Epithelial cell of esophagus (primary cell): ENCODE results near the gene NUAK1.

Experiments
- DNase-seq: peaks from one replicate; pipeline ENCODE4 v3.0.0; 2010; ENCODE audit warnings: low read depth
- H3K4me3 ChIP-seq: 2 replicates; pipeline ENCODE4 v1.5.1; 2011; ENCODE audit warnings: mild to moderate bottlenecking, low read length, control low read depth
- TF ChIP-seq, protein P1 (sequence below): IDR thresholded peaks from 2 replicates; pipeline ENCODE4 v1.5.1; 2011; ENCODE audit warnings: low read depth, mild to moderate bottlenecking, low read length, control low read depth, inconsistent platforms; ENCODE audit not compliant: insufficient read depth; ENCODE audit errors: missing control alignments

NUAK1 gene

DNA sequence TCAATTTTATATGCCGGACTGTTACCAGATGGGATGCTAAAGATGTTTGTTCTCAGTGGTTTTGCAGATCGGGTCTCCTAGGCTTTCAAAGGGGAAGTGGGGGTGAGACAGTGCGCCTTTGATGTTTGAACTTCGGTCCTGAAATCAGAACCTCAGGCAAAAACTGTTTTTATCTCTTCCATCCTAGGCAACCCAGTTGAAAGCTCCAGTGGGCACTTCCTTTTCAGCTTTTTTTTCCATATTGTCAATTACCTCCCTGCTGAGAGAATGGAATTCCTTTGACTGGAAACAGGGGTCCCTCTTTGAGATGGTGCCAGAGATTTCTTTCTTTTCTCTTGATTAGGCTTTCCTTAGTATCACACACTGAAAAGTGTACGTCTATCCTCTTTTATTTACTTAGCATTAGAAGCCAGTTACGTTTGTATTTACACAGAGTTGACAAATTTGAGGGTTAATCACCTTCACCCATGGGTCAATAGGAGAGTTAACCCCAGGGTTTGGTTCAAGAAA, 40.0 kb downstream of the NUAK1 start:
- TF ChIP-seq, protein P1, sequence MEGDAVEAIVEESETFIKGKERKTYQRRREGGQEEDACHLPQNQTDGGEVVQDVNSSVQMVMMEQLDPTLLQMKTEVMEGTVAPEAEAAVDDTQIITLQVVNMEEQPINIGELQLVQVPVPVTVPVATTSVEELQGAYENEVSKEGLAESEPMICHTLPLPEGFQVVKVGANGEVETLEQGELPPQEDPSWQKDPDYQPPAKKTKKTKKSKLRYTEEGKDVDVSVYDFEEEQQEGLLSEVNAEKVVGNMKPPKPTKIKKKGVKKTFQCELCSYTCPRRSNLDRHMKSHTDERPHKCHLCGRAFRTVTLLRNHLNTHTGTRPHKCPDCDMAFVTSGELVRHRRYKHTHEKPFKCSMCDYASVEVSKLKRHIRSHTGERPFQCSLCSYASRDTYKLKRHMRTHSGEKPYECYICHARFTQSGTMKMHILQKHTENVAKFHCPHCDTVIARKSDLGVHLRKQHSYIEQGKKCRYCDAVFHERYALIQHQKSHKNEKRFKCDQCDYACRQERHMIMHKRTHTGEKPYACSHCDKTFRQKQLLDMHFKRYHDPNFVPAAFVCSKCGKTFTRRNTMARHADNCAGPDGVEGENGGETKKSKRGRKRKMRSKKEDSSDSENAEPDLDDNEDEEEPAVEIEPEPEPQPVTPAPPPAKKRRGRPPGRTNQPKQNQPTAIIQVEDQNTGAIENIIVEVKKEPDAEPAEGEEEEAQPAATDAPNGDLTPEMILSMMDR: no peak
- no peak for DNase-seq
- H3K4me3 ChIP-seq: no peak overlapping the region

DNA sequence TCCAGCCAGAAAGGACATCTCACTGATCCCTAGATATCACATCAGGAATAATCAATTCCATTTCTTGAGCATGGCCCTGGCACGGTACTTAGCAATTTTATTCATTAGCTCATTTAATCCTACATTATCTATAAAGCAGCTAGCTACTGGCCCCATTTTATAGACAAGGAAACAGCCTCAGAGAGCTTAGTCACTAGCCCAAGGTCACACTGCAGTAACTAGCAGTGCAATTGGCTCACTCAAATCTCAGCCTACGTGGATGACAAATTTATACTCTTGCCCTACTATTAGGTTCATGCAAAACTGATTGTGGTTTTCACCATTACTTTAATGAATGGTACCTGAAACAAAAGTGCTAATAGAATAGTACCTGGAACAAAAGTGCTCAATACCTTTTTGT, 41.7 kb downstream of the NUAK1 start:
- TF ChIP-seq, protein P1: no peak
- peak; percentile 63 for DNase-seq

DNA sequence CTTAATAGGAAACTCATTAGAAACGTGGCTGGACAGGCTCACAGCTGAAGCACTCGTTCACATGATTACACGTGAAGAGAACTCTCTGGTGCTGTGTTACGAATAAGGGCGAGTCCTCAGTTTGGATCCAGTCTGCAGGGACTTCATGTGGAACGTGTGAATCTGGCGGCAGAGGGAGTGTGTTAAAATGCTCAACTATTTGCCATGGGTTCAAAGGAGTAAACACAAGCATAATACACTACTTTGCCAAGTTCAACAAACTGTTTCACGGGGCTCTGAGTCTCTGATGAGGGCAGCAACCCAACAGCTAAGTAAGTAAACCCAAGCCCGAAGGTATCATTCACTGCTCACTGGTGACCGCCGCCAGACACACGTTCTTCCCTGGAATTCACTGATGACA, 42.4 kb downstream of the NUAK1 start:
- TF ChIP-seq, protein P1: no peak
- no peak for DNase-seq
- no peak overlapping the region for H3K4me3 ChIP-seq

More for the DNA sequence above, 41.7 kb downstream of the NUAK1 start:
- no peak overlapping the region for H3K4me3 ChIP-seq

DNA sequence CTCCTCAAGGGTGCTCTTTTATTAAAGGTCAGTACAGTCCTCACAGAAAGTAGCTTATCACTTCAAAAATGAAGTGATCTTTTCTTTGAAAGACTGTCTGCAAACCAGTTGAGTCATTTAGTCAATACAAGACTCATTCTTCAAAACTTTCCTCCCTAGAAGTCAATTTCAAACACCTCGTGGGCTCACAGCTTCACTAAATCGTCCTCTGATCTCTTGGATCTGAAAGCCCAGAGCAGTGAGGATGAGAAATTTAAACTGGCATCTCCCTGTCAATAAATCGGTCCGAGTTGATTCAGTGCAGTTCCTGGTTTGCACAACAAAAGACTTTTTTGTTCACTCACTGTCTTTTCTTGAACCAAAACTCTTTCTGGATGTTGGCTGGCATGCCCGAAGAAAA, 44.5 kb downstream of the NUAK1 start:
- H3K4me3 ChIP-seq: no peak overlapping the region
- DNase-seq: peak; percentile 42
- TF ChIP-seq, protein P1: no peak

DNA sequence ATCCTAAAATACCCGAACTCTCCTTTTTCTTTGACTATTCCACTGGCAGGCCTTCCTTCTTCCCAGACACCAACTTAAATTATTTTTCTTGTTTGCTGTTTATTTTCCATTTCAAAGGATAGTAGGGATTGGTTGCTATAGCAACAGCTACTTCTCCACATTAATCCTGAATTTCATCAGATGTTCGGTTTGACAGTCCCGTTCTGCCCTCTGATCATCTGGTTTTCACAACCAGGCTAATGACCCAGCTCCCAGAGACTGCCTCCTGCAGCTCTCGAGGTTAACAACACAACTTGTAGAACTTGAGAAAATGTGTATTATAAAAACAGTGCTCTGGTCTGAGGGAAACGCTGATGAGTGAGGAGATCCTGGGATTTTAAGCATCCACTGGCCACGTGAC, 45.5 kb downstream of the NUAK1 start:
- no peak overlapping the region for H3K4me3 ChIP-seq
- TF ChIP-seq, protein P1: no peak
- no peak for DNase-seq

DNA sequence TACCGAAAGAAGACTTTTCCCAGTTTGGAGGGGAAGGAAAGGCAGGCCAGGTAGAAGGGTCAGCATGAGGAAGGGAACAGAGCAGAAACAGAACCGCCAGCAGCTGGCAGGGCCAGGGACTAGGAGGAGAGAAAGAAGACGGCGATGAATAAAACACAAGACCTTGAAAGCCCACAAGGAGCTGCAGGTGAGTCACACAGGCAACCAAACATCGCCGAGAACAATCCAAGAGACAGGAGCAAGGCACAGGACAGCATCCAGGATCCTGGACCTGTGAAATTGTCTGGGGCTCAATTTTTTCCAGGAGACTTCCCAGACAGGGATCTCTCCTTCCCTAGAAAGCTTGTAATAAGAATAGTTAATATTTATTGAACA, 47.3 kb downstream of the NUAK1 start:
- no peak for DNase-seq
- TF ChIP-seq, protein P1: no peak
- H3K4me3 ChIP-seq: no peak overlapping the region

DNA sequence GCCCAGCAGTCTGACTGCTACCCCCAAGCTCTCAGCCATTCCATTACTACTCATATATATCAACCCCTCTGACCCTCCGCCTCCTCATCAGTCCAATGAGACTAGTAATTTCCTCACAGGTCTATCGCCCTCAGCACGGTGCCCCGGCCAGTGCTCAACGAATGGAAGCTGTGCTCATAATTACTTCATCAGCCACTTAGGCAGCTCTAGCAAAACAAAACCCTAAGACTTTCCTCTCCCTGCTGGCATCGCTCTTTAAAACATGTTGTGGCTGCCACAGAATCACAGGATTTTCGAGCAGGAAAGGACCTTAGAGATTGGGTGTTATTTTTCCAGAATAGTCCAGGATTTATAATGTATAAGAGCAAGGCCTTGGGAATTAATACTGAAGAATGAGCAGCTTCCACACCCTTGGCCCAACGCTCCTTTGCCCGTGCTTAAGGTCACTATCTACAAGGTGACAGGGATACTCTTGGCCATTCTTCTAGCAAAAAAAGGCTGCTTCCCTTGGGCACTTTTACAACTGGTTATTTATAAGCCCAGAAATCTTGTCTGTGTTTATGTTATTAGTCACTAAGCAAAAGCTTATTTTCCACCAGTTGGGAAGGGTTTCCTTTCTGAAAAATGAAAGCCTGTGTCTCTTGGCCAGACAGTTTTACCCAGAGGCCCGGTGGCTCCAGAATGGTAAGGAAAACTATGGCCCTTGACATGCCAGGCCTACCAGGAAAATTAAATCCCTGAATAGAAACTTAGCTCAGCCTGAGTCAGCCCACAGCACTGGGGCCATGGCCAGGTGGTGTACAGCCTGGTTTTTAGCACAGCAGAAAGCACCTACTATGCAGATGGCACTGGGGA, 47.9 kb downstream of the NUAK1 start:
- TF ChIP-seq, protein P1: no peak
- no peak overlapping the region for H3K4me3 ChIP-seq
- peak; percentile 31 for DNase-seq
